ENCODE data around the gene MTREX.

DNA sequence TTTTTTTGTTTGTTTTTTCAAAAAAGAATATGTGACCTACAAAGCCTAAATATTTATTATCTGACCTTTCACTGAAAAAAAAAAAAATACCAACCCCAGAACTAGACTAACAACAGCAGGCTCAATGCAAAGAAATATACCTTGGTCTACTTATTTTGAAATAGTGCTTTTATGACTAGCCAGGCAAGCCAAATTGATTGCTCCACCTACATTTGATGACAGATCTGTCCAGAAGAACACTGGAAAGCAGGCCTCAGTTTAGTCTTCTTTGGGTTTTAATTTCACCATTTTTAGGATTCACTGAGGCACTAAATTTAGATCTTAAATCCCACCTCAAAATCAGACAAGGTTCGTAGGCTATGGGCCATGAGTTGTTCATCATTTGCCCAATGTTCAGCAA lies 129.7 kb downstream of the MTREX start:
- TF ChIP-seq, protein P1, sequence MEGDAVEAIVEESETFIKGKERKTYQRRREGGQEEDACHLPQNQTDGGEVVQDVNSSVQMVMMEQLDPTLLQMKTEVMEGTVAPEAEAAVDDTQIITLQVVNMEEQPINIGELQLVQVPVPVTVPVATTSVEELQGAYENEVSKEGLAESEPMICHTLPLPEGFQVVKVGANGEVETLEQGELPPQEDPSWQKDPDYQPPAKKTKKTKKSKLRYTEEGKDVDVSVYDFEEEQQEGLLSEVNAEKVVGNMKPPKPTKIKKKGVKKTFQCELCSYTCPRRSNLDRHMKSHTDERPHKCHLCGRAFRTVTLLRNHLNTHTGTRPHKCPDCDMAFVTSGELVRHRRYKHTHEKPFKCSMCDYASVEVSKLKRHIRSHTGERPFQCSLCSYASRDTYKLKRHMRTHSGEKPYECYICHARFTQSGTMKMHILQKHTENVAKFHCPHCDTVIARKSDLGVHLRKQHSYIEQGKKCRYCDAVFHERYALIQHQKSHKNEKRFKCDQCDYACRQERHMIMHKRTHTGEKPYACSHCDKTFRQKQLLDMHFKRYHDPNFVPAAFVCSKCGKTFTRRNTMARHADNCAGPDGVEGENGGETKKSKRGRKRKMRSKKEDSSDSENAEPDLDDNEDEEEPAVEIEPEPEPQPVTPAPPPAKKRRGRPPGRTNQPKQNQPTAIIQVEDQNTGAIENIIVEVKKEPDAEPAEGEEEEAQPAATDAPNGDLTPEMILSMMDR (IDR thresholded peaks at IDR 0.05; ENCODE audit: low read depth, low read length, missing input control), result no peak
- TF ChIP-seq HNF4A (conservative IDR thresholded peaks at IDR 0.05) (no peak), TAF1 (conservative IDR thresholded peaks at IDR 0.05) (no peak), RAD21 (IDR thresholded peaks at IDR 0.05) (no peak), RXRA (IDR thresholded peaks at IDR 0.05) (no peak), GABPA (IDR thresholded peaks at IDR 0.05 in 1 of 2, conservative IDR thresholded peaks at IDR 0.05 in 1 of 2) (no peak), HNF4G (IDR thresholded peaks at IDR 0.05) (no peak), SP1 (IDR thresholded peaks at IDR 0.05) (no peak), YY1 (IDR thresholded peaks at IDR 0.05) (no peak)
- TF ChIP-seq, protein P2, sequence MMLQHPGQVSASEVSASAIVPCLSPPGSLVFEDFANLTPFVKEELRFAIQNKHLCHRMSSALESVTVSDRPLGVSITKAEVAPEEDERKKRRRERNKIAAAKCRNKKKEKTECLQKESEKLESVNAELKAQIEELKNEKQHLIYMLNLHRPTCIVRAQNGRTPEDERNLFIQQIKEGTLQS (IDR thresholded peaks at IDR 0.05), result no peak
- TF ChIP-seq, protein P3, sequence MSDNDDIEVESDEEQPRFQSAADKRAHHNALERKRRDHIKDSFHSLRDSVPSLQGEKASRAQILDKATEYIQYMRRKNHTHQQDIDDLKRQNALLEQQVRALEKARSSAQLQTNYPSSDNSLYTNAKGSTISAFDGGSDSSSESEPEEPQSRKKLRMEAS (IDR thresholded peaks at IDR 0.05), result no peak

All from liver (tissue), 3 donors.